Body of pancreas (tissue), 4 donors: ENCODE measurements around the gene NAB2. TPM values are rescaled to one million over a fixed set of nuclear protein-coding genes. Genes with fewer than 3 reads are reported as not detected.

Source experiments
- ATAC-seq: fragments of 150-250 bp; one replicate; pipeline ENCODE4 v1.9.1; 2016
- DNase-seq, 4 donors: peaks; one replicate each; pipeline ENCODE4 v3.0.0-alpha.2; 2019
- H3K27ac ChIP-seq, 4 donors: fragments of 200-600 bp; sonication (generic); 1 replicate in 3 of 4; 2 replicates in 1 of 4; pipeline versions ENCODE4 v1.5.1 to v1.6.1; 2016 to 2019; ENCODE audit warnings: mild to moderate bottlenecking in 1 of 4, mixed read lengths in 1 of 4, moderate library complexity in 1 of 4
- H3K27me3 ChIP-seq, 2 donors: fragments of 200-600 bp; sonication (generic); one replicate each; pipeline ENCODE4 v1.6.0; 2016; ENCODE audit warnings: mild to moderate bottlenecking in 1 of 2
- H3K36me3 ChIP-seq, 2 donors: fragments of 200-600 bp; sonication (generic); replicated peaks in 1 of 2; 2 replicates each; pipeline ENCODE4 v1.5.1; 2016; ENCODE audit warnings: low read depth in 2 of 2; ENCODE audit not compliant: insufficient read depth in 1 of 2
- H3K4me1 ChIP-seq: fragments of 200-600 bp; sonication (generic); one replicate; pipeline ENCODE4 v1.6.0; 2016
- H3K4me3 ChIP-seq, 2 donors: fragments of 200-600 bp; sonication (generic); 1 replicate in 1 of 2; 2 replicates in 1 of 2; pipeline ENCODE4 v1.5.1; 2016 to 2019
- H3K9me3 ChIP-seq, 3 donors: fragments of 200-600 bp; sonication (generic); 1 replicate in 2 of 3; 2 replicates in 1 of 3; pipeline ENCODE4 v1.5.1; 2016
- POLR2A ChIP-seq, 3 donors: fragments of 450-650 bp; IDR thresholded peaks; one replicate each; pipeline ENCODE4 v1.6.1; 2016; ENCODE audit warnings: antibody characterized with exemption in 3 of 3, mild to moderate bottlenecking in 2 of 3
- WGBS, 2 donors: methylation state at CpG; one replicate each; pipeline ENCODE4 v1.1.5; 2017; 5-methylcytosine and 5-hydroxymethylcytosine counted together
- intact Hi-C: fragments of 100-400 bp; cut with DNase I; formaldehyde crosslinking; loops from one replicate; pipeline ENCODE4 v1.15.1; 2023
- total RNA-seq, 2 donors: library from RNA; depleted of rRNA; stranded (reverse); fragments of >200 nt; gene quantifications; one replicate each; pipeline ENCODE4 v1.1.0, GENCODE V29; 2016
- TF ChIP-seq, protein P1 (sequence below), 7 experiments: fragments of 450-650 bp in 4 of 7; fragments of 200-600 bp in 3 of 7; sonication (generic) in 3 of 7; IDR thresholded peaks; one replicate each; pipeline ENCODE4 v1.5.1; 2016 to 2019; ENCODE audit warnings: antibody characterized with exemption in 7 of 7

NAB2 gene, protein sequence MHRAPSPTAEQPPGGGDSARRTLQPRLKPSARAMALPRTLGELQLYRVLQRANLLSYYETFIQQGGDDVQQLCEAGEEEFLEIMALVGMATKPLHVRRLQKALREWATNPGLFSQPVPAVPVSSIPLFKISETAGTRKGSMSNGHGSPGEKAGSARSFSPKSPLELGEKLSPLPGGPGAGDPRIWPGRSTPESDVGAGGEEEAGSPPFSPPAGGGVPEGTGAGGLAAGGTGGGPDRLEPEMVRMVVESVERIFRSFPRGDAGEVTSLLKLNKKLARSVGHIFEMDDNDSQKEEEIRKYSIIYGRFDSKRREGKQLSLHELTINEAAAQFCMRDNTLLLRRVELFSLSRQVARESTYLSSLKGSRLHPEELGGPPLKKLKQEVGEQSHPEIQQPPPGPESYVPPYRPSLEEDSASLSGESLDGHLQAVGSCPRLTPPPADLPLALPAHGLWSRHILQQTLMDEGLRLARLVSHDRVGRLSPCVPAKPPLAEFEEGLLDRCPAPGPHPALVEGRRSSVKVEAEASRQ
- total RNA-seq: 1 to 10 TPM; 4.0 to 7.3 TPM

DNA sequence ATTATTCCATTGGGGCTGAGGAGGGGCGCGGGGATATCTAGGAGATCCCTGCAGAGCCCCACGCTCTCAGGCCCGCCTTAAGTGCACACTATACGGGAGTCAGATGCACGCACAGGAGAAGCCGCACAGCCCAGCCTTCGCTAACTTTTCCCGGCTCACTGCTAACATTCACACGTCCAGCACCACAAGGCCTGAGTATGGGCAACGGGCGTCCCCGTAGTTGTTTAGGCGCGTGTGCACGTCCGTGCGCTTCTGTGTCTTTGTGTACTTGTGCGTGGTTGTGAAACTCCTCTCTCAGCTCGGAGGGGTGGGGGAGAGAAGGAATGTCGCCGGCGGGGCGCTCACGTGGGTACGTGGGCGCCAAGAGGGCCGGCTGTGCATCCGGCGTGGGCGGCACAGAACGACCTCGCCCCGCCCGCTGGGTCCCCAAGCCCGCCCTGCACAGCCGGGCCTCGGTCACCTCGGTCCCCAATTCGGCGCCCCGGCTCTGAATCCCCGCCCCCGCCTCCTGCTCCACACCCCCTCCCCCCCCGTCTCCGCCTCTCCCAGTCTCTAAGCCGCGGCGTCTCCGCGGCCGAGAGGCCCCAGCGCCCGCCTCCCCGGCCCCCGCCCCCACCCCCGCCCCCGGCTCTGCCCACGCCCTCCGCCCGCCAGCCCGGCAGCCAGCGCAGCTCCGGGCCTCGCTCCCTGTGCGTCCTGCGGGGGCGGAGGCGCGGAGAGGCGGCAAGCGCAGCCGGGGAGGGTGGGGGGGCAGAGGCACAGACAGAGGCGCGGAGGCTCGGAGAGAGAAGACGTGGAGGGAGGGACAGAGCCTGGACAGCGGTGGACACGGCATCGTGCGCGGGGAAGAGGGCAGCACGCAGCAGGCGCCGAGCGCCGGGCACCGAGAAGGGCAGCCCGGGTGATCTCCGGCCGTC is at the start of gene NAB2:
Gene NAB2, plus strand, starts transcription at position 761 of the 917 bp plus-strand sequence. CDS start 158 bp downstream, outside the sequence.
- ATAC-seq (peak; percentile 83), DNase-seq (peak; percentile 97 to 98 (median 98))
- H3K36me3 ChIP-seq: no peaks in the 10 kb centered on the region
- H3K27me3 ChIP-seq: no peaks in the 10 kb centered on the region
- H3K4me3 ChIP-seq: peak within 1 kb of the TSS; percentile 53 to 59
- H3K27ac ChIP-seq: peak within 1 kb of the TSS; percentile 95 to 97 (median 96)
- H3K9me3 ChIP-seq: no peaks in the 10 kb centered on the region
- H3K4me1 ChIP-seq: peaks cover 37% of the 10 kb centered on the region
- intact Hi-C loops: no loop called here
- WGBS, 2 donors: 0 to 1% methylated on average over 11 to 57 of the region's 91 CpGs
- TF ChIP-seq, protein P1, sequence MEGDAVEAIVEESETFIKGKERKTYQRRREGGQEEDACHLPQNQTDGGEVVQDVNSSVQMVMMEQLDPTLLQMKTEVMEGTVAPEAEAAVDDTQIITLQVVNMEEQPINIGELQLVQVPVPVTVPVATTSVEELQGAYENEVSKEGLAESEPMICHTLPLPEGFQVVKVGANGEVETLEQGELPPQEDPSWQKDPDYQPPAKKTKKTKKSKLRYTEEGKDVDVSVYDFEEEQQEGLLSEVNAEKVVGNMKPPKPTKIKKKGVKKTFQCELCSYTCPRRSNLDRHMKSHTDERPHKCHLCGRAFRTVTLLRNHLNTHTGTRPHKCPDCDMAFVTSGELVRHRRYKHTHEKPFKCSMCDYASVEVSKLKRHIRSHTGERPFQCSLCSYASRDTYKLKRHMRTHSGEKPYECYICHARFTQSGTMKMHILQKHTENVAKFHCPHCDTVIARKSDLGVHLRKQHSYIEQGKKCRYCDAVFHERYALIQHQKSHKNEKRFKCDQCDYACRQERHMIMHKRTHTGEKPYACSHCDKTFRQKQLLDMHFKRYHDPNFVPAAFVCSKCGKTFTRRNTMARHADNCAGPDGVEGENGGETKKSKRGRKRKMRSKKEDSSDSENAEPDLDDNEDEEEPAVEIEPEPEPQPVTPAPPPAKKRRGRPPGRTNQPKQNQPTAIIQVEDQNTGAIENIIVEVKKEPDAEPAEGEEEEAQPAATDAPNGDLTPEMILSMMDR (IDR thresholded peaks at IDR 0.05): peak in 1 of 7 experiments; percentile 16
- TF ChIP-seq POLR2A (IDR thresholded peaks at IDR 0.05): peak; percentile 78 to 87 (median 87)

- intact Hi-C loops: no loop called here
- WGBS, 2 donors: 70 to 79% methylated on average over 4 of the region's 4 CpGs
- no peak overlapping the region for H3K4me3 ChIP-seq
Measured at GRCh38 chr12:57040211-57040610, 48.7 kb upstream of the NAB2 start.

DNA sequence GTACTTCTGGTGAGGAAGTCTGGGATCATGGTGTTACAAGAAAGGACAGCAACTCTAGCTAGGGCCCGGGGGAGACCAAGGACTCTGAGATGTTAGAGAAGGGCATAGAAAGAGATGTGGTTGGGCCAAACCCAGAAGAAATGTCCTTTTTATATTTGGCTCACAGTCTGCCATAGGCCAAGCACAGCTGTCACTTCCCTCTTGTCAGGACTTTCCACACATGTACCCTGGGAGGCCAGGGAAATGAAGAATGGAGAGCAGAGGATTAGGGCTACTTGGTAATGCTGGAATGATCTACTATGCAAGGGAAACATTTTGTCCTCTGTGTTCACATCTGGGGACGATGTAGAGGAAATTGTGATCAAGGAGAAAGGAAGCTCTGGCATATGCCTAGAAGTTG is 48.2 kb upstream of the NAB2 start:
- H3K27ac ChIP-seq: no peak overlapping the region
- H3K4me1 ChIP-seq: no peaks in the 10 kb centered on the region
- no peak overlapping the region for H3K4me3 ChIP-seq
- no peak for TF ChIP-seq POLR2A (IDR thresholded peaks at IDR 0.05)
- TF ChIP-seq, protein P1 (IDR thresholded peaks at IDR 0.05): no peak
- 58 to 66% methylated on average over 2 of the region's 2 CpGs for WGBS, 2 donors
- H3K9me3 ChIP-seq: no peaks in the 10 kb centered on the region
- no peak for ATAC-seq
- DNase-seq: no peak
- no peaks in the 10 kb centered on the region for H3K36me3 ChIP-seq
- H3K27me3 ChIP-seq: no peaks in the 10 kb centered on the region
- intact Hi-C loops: no loop called here

More at GRCh38 chr12:57040211-57040610, 48.7 kb upstream of the NAB2 start:
- Histone ChIP-seq H3K9me3 (no peaks in the 10 kb centered on the region), H3K27me3 (no peaks in the 10 kb centered on the region), H3K36me3 (no peaks in the 10 kb centered on the region), H3K27ac (no peak overlapping the region), H3K4me1 (no peaks in the 10 kb centered on the region)
- DNase-seq (no peak), ATAC-seq (no peak)
- TF ChIP-seq POLR2A (IDR thresholded peaks at IDR 0.05): no peak
- TF ChIP-seq, protein P1 (IDR thresholded peaks at IDR 0.05): no peak

DNA sequence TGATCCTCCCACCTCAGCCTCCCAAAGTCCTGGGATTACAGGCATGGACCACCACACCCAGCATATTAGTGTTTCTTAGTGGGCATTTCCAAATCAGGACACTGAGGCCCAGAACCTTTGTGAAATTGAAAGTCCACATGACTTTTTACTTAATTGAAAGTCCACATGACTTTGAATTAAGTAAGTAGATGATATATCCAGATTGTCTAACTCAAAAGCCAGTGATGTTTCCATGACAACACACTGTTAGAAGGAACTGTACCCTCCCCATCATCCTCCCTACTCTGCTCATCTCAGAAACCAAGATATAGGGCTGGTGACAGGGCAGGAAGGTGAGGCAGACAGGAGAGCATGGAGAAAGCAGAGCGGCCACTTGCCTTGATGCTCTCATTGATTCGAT is 46.2 kb upstream of the NAB2 start:
- Histone ChIP-seq H3K27me3 (no peaks in the 10 kb centered on the region), H3K9me3 (no peaks in the 10 kb centered on the region), H3K4me1 (no peaks in the 10 kb centered on the region), H3K27ac (no peak overlapping the region), H3K36me3 (no peaks in the 10 kb centered on the region), H3K4me3 (no peak overlapping the region)
- no peak for ATAC-seq
- intact Hi-C loops: no loop called here
- TF ChIP-seq, protein P1 (IDR thresholded peaks at IDR 0.05): no peak
- TF ChIP-seq POLR2A (IDR thresholded peaks at IDR 0.05): no peak
- no peak for DNase-seq
- 80 to 83% methylated on average over 2 of the region's 2 CpGs for WGBS, 2 donors
